GM20000 (cell line): ENCODE measurements around the gene ABCC10.

ENCODE experiments used
- DNase-seq: peaks from one replicate; pipeline ENCODE4 v3.0.0; 2012; ENCODE audit warnings: low spot score
- TF ChIP-seq, protein P1 (sequence below): IDR thresholded peaks from 2 replicates; pipeline ENCODE4 v1.5.1; 2012; ENCODE audit warnings: mild to moderate bottlenecking, control low read depth; ENCODE audit errors: extremely low read depth, missing control alignments

The ABCC10 gene

DNA sequence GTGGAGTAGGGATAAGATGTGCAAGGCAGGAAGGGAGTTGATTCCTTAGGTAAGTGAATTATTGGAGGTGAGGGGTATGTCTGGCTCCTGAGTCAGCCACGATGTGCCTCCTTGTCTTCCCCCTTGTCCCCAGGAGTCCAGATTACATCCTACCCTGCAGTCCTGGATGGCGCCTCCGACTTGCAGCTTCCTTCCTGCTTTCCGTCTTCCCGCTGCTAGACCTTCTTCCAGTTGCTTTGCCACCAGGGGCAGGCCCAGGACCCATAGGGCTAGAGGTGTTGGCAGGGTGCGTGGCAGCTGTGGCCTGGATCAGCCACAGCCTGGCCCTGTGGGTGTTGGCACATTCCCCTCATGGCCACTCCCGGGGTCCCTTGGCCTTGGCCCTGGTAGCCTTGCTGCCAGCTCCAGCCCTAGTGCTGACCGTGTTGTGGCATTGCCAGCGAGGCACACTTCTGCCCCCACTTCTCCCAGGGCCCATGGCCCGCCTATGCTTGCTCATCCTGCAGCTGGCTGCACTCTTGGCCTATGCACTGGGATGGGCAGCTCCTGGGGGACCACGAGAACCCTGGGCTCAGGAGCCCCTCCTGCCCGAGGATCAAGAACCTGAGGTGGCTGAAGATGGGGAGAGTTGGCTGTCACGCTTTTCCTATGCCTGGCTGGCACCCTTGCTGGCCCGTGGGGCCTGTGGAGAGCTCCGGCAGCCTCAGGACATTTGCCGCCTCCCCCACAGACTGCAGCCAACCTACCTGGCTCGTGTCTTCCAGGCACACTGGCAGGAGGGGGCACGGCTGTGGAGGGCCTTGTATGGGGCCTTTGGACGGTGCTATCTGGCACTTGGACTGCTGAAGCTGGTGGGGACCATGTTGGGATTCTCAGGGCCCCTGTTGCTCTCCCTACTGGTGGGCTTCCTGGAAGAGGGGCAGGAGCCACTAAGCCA lies 4.9 kb downstream of the ABCC10 start:
- TF ChIP-seq, protein P1, sequence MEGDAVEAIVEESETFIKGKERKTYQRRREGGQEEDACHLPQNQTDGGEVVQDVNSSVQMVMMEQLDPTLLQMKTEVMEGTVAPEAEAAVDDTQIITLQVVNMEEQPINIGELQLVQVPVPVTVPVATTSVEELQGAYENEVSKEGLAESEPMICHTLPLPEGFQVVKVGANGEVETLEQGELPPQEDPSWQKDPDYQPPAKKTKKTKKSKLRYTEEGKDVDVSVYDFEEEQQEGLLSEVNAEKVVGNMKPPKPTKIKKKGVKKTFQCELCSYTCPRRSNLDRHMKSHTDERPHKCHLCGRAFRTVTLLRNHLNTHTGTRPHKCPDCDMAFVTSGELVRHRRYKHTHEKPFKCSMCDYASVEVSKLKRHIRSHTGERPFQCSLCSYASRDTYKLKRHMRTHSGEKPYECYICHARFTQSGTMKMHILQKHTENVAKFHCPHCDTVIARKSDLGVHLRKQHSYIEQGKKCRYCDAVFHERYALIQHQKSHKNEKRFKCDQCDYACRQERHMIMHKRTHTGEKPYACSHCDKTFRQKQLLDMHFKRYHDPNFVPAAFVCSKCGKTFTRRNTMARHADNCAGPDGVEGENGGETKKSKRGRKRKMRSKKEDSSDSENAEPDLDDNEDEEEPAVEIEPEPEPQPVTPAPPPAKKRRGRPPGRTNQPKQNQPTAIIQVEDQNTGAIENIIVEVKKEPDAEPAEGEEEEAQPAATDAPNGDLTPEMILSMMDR, result no peak
- no peak for DNase-seq

DNA sequence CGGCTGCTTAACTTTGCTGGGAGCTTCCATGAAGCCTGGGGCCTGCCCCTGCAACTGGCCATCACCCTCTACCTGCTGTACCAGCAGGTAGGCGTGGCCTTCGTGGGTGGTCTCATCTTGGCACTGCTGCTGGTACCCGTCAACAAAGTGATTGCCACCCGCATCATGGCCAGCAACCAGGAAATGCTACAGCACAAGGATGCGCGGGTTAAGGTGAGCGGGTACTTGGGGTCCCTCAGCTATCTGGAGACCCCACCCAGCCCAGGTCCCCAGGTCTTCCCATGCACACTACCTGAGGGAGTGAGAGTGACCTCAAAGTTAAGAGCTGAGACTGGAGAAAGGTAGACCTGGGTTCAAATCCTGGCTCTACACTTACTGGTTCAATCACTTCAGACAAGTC lies 5.8 kb downstream of the ABCC10 start:
- TF ChIP-seq, protein P1, result no peak
- DNase-seq, result no peak

DNA sequence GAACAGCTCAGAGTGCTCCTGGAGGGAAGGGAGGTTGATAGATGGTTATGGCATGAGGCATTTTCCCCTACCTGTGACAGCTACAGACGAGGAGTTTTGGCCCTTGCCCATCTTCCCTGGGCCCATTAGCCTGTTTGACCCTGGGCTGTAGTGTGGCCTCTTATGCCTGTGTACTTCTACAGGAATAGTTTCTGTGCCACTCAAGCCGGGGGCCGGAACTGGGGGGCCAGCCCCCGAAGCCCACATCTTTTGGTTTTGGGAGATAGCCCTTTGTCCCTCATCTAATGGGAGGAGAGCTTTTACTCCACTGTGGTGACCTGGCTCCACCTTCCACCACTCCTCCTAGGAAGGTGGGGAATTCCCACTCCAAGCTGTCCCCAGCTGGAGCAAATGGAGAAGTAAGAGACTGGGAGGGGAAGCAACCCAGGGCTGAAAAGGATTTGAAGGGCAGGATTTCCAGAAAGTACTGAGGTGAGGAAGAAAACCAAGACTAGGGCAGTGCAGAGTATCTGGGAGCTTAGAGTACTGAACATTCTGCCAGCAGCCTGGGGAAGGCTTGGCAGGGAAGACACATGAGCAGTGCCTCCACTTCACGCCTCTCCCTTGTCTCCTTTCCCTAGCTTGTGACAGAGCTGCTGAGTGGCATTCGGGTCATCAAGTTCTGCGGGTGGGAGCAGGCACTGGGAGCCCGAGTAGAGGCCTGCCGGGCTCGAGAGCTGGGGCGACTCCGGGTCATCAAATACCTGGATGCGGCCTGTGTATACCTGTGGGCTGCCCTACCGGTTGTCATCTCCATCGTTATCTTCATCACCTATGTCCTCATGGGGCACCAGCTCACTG lies 6.9 kb downstream of the ABCC10 start:
- TF ChIP-seq, protein P1, result no peak
- DNase-seq, result no peak

DNA sequence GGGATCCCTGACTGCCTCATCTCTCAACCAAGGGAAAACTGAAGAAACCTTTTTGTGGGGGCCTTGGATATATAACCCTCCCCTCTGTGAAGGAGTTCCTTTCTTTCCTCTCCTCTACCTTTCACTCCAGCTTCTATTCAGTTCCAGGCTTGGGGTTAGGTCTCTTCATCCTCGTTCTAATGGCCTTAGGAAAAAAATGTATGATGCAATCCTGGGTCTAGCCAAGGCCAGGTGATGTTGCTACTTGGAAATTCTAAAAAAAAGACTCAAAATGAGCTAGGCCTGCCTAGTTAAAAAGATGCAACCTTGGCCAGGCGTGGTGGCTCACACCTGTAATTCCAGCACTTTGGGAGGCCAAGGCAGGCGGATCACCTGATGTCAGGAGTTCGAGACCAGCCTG lies 7.6 kb downstream of the ABCC10 start:
- DNase-seq, result no peak
- TF ChIP-seq, protein P1, result no peak

DNA sequence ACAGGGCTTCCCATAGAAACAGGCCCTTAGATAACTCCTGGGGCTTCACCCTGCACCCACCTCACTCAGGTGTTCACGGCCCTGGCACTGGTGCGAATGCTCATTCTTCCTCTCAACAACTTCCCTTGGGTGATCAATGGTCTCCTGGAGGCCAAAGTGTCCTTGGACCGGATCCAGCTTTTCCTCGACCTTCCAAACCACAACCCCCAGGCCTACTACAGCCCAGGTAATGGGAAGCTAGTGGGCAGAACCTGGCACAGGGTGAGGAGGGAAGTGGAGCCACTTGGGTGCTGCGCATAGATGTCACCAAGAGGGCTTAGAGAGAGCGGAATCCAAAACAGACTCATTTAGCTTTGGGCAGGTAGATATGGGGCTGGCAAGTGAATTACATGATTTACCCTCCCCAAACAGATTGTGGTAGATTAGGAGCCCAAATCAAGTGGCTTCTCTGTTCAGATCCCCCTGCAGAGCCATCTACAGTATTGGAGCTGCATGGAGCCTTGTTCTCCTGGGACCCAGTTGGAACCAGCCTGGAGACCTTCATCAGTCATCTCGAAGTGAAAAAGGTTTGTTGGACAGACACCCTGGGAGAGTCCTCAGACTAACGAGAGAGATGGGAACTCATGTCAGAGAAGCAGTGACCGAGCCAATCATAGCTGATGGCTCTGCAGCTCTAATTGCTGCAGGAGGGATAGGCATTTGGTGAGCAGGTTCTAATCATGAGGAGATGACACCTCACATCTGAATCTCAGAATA lies 8.5 kb downstream of the ABCC10 start:
- DNase-seq, result no peak
- TF ChIP-seq, protein P1, result no peak

DNA sequence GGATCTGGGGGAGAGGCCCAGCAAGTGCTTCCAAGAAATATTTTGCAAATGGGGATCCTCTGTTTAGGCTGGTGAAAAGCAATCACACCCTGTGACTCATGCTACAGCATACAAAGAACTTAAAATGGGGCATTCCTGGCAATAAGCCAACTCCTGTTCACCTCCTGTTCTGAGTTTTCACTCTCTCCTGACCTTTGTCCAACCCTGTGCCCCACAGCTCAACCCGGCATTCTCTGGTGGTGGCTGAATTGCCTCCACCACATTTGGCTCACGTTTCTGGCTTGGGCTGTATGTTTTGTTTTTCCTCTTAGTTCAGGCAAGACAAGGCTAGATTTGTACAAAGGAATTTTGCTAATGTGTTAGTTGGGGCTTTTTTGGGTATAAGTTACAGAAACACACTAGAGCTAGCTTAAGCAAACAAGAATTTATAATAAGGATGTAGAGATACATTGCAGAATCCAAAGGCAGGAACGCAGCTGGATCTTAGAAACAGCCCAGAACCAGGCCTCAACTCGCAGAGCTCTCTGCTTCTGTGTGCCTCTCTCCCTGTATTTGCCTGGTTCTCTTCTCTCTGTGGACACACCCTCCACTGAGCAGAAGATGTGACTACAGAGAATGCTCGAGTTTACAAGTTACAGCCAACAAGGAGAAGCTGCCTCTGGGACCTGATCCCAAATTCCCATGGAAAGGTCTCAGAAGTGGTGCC lies 9.4 kb downstream of the ABCC10 start:
- DNase-seq, result no peak
- TF ChIP-seq, protein P1, result no peak
